ES-I3 (cell line): Measurements from ENCODE around the gene PIK3CD.
A peak's percentile ranks its signal among the peaks of the same experiment; 100 is the strongest.

ENCODE experiments used
- H3K36me3 ChIP-seq: 2 replicates; pipeline ENCODE4 v1.6.1; 2013; ENCODE audit warnings: mild to moderate bottlenecking, low read length, control low read depth, moderate library complexity; ENCODE audit not compliant: insufficient read depth
- H3K4me1 ChIP-seq: 2 replicates; pipeline ENCODE4 v1.6.1; 2013; ENCODE audit warnings: mild to moderate bottlenecking, control low read depth, low read length; ENCODE audit not compliant: insufficient read depth
- H3K9ac ChIP-seq: 2 replicates; pipeline ENCODE4 v1.6.1; 2013; ENCODE audit warnings: low read depth, mild to moderate bottlenecking, low read length, moderate library complexity
- H3K9me3 ChIP-seq: 2 replicates; pipeline ENCODE4 v1.6.1; 2013; ENCODE audit warnings: mild to moderate bottlenecking, low read length, moderate library complexity; ENCODE audit not compliant: control insufficient read depth, insufficient read depth

The PIK3CD gene

DNA sequence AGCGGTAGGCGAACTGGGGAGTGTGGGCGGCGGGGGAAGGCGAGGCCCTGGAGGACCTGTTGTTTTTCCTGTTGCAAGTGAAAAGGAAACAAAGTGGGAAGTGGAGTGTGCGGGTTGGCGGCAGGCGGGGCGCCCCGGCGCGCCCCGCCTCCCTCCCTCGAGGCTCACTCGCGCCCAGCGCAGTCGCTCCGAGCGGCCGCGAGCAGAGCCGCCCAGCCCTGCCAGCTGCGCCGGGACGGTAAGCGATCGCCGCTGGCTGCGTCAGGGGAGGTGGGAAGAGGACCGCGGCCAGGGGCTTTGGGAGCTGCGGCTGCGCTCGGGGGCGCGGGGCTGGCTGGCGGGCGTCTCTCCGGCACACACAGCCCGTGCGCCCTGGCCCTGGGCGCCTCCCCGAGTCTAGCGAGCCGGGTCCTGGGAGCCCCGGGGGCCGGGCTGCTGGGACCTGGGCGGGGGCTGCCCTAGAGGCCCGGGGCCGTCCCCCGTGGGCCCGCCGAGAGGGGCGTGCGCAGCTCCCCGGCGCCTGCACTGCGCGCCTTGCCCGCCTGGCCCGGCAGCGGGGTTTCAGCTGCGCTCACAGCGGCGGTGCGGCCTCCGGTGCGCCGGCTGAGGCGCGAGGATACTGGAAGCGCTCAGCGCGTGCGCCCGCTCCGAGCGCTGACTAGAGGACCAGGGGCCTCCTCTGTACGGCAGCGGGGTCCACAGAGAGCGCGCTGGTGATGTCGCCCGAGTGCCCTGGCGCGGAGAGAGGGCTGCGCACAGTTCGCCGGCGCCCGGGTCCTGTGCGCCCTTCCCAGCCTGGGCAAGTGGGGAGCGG, at the start of gene PIK3CD:
PIK3CD (plus strand) TSS at position 167 of the 814 bp plus-strand sequence. CDS start 58,725 bp downstream, outside the sequence.
- Histone ChIP-seq H3K9ac (peak within 1 kb of the TSS; percentile 75), H3K36me3 (no peaks in the 10 kb centered on the region), H3K4me1 (no peaks in the 10 kb centered on the region), H3K9me3 (no peaks in the 10 kb centered on the region)

DNA sequence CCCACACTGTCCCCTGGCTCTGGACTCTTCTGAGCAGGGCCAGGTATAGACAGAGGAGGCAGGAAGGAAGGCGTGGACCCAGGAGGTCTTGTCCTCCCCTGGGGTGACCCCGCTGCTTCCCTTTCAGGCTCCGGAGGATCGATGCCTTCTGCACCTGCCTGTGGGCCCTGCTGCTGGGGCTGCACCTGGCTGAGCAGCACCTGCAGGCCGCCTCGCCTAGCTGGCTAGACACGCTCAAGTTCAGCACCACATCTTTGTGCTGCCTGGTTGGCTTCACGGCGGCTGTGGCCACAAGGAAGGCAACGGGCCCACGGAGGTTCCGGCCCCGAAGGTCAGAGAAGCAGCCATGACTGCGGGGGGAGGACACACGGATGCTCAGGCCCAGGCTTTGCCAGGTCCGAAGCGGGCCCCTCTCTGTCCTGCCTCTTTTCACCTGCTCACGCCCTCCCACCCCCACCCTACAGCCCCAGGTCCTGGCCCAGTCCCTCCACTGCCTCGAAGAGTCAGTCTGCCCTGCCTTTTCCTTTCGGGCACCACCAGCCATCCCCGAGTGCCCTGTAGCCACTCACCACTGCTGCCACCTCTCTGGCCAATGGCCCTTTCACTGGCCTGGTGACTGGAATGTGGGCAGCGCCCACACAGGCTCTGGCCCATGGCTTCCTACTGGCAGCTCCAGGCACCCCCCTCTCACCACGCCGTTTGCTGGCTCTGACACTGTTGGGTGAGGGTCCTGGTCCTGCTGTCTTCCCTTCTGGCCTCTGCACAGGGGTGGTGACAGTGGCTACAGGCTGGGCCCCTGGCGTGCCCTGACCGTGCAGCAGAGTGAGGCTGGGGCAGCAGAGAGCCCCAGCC, 49.4 kb upstream of the PIK3CD start:
- H3K9ac ChIP-seq, result no peak overlapping the region
- no peaks in the 10 kb centered on the region for H3K9me3 ChIP-seq
- peaks cover 7% of the 10 kb centered on the region for H3K36me3 ChIP-seq
- H3K4me1 ChIP-seq, result no peaks in the 10 kb centered on the region

DNA sequence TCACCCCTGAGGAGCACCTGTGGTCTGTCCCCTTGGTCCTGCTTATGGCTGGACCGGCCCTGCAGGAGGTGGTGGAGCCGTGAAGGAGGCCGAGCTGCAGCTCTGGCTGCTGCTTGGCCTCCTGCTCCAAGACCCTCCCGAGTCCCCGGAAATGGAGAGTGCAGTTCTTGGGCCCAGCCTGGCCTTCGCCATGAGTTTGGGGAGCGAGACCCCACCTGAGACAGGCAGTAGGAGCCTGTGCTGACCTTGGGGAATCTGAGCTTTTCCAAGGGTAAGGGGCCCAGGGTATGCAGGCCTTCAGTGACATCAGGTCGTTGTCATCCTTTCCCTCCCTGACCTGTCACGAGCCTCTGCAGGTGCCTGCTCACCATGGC, 48.8 kb upstream of the PIK3CD start:
- H3K36me3 ChIP-seq, result peaks cover 7% of the 10 kb centered on the region; the same call in 1 of the 2 replicates
- no peaks in the 10 kb centered on the region for H3K4me1 ChIP-seq
- no peak overlapping the region for H3K9ac ChIP-seq
- no peaks in the 10 kb centered on the region for H3K9me3 ChIP-seq

DNA sequence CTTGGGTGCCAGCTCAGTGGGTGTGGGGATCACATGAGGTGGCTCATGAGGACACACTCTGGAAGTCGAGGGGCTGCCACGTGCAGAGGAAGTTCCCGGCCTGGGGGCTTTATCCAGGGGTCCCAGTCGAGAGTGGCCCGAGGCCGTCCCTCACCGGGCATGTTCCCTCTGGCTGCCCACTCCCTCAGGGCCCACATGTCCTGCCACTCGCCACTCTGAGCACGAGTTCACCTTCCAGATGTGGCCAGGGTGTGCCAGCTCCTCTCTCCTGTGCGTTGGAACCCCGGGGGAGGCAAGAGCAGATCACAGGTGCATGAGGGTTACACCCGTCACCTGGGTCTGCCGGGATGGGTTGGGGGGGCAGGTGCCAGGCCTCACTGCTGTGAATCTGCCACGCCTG, 48.2 kb upstream of the PIK3CD start:
- no peaks in the 10 kb centered on the region for H3K9me3 ChIP-seq
- peaks cover 7% of the 10 kb centered on the region; the same call in 1 of the 2 replicates for H3K36me3 ChIP-seq
- H3K4me1 ChIP-seq, result no peaks in the 10 kb centered on the region
- H3K9ac ChIP-seq, result no peak overlapping the region

DNA sequence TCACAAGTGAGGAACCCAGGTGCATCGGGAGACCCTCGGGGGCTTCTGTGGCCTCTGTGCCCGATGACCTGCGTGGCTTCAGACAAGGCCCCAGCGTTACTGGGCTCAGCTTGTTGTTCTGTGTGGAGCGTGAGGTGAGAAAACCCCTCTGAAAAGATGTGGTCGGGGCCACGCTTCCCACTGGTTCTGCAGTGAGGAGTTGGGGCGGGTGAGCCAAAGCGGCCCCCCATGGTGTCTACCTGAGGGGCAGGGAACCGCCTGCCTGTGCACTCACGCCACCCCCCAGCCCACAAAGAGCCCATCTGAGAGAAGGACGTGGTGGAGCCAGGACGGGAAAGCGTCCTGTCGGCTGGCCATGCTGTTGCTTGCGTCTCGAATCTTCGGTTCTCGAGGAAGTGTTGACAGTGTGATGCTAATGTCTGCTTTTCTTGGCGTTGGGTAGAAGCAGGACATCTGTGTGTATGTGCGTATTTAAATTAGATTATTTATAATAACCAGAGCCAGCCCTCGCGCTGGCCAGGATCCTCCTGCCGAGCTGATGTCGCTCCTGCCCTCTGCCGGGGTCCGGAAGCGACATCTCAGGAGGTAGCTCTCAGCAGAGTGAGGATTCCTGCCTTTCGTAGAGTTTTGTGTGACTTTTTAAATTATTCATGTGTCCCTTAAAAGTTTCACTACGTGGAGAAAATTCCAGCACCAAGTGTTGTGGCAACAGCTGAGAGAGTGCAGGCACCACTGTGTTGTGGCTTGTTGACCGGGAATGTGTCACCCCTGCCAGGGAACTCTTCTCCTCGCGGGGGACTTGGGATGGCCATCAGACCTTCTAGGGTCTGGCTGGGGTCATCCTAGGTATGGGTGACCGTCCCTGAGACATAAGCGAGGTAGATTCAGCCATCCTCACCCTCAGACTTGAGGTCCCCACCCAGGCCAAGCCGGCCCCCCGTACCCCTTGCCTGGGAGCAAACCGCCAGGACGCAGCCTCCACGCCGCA, 47.5 kb upstream of the PIK3CD start:
- Histone ChIP-seq H3K9ac (no peak overlapping the region), H3K9me3 (no peaks in the 10 kb centered on the region), H3K36me3 (peaks cover 7% of the 10 kb centered on the region; the same call in 1 of the 2 replicates), H3K4me1 (no peaks in the 10 kb centered on the region)

- Histone ChIP-seq H3K4me1 (no peaks in the 10 kb centered on the region), H3K36me3 (peaks cover 7% of the 10 kb centered on the region), H3K9me3 (no peaks in the 10 kb centered on the region), H3K9ac (no peak overlapping the region)
Observed at GRCh38 chr1:9604836-9605235, 46.7 kb upstream of the PIK3CD start.

GRCh38 chr1:9605946-9606455, 45.5 kb upstream of the PIK3CD start:
- H3K9me3 ChIP-seq, result no peaks in the 10 kb centered on the region
- H3K36me3 ChIP-seq, result peaks cover 7% of the 10 kb centered on the region
- H3K4me1 ChIP-seq, result no peaks in the 10 kb centered on the region

GRCh38 chr1:9606458-9606857, 45.1 kb upstream of the PIK3CD start:
- no peaks in the 10 kb centered on the region for H3K9me3 ChIP-seq
- H3K9ac ChIP-seq, result no peak overlapping the region
- peaks cover 7% of the 10 kb centered on the region for H3K36me3 ChIP-seq
- no peaks in the 10 kb centered on the region for H3K4me1 ChIP-seq

More at GRCh38 chr1:9605946-9606455, 45.5 kb upstream of the PIK3CD start:
- H3K9ac ChIP-seq, result no peak overlapping the region

DNA sequence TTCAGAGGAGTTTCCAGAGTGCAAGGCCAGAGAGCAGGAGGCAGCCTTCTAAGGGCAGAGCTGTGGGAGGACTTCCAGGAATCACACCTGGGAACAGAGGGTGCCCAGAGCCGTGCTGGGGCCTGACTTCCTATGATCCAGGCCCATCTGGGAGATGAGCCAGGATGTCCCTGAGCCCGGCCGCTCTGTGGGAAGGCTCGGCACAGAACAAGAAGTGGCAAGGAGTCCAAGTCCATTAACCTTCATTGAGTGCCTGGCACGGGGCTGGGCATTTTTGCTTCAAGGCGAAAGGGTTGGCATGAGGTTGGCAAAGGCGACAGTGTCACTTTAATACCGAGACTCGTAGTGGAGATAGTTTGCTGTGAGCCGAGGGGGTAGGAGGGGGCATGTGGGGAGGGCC, 44.6 kb upstream of the PIK3CD start:
- no peak overlapping the region for H3K9ac ChIP-seq
- H3K36me3 ChIP-seq, result peaks cover 7% of the 10 kb centered on the region
- H3K4me1 ChIP-seq, result no peaks in the 10 kb centered on the region
- no peaks in the 10 kb centered on the region for H3K9me3 ChIP-seq

- Histone ChIP-seq H3K9ac (no peak overlapping the region), H3K9me3 (no peaks in the 10 kb centered on the region), H3K4me1 (no peaks in the 10 kb centered on the region), H3K36me3 (peaks cover 7% of the 10 kb centered on the region)
Observed at GRCh38 chr1:9607352-9607751, 44.2 kb upstream of the PIK3CD start.

- no peaks in the 10 kb centered on the region; the same call in 1 of the 2 replicates for H3K36me3 ChIP-seq
Observed at GRCh38 chr1:9609998-9610397, 41.5 kb upstream of the PIK3CD start.

GRCh38 chr1:9610548-9610947, 41.0 kb upstream of the PIK3CD start:
- Histone ChIP-seq H3K9me3 (no peaks in the 10 kb centered on the region), H3K4me1 (no peaks in the 10 kb centered on the region), H3K36me3 (no peaks in the 10 kb centered on the region; the same call in 1 of the 2 replicates), H3K9ac (no peak overlapping the region)

More at GRCh38 chr1:9609998-9610397, 41.5 kb upstream of the PIK3CD start:
- Histone ChIP-seq H3K4me1 (no peaks in the 10 kb centered on the region), H3K9me3 (no peaks in the 10 kb centered on the region), H3K9ac (no peak overlapping the region)

DNA sequence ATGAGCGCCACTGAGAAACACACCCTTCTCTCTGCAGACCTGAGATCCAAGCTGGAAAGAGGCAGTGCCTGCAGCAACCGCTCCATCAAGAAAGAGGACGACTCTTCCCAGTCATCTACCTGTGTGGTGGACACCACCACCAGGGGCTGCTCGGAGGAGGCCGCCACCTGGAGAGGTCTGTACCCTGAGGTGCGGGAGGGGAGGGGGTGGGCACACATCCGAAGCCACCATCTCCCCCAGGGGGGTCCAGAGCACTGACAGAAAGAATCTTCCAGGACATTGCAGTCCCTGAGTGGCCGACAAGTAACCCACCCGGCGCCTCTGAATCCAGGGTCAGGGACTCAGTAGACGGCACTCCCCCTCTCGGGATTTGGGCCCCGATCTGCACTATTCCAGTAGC, 39.8 kb upstream of the PIK3CD start:
- no peak overlapping the region for H3K9ac ChIP-seq
- no peaks in the 10 kb centered on the region for H3K9me3 ChIP-seq
- no peaks in the 10 kb centered on the region; the same call in 1 of the 2 replicates for H3K36me3 ChIP-seq
- H3K4me1 ChIP-seq, result no peaks in the 10 kb centered on the region
